Esophagus squamous epithelium (tissue), 4 donors: ENCODE results near the gene RPP30.

ENCODE experiments used
- POLR2A ChIP-seq, 4 donors: fragments of 450-650 bp; IDR thresholded peaks; one replicate each; pipeline ENCODE4 v1.6.1; 2017; ENCODE audit warnings: antibody characterized with exemption in 4 of 4, mild to moderate bottlenecking in 4 of 4, moderate library complexity in 3 of 4
- TF ChIP-seq, protein P1 (sequence below), 6 experiments: fragments of 450-650 bp in 4 of 6; fragments of 200-600 bp in 2 of 6; sonication (generic) in 2 of 6; IDR thresholded peaks; one replicate each; pipeline ENCODE4 v1.5.1; 2016 to 2019; ENCODE audit warnings: antibody characterized with exemption in 6 of 6, mild to moderate bottlenecking in 4 of 6, moderate library complexity in 4 of 6

DNA sequence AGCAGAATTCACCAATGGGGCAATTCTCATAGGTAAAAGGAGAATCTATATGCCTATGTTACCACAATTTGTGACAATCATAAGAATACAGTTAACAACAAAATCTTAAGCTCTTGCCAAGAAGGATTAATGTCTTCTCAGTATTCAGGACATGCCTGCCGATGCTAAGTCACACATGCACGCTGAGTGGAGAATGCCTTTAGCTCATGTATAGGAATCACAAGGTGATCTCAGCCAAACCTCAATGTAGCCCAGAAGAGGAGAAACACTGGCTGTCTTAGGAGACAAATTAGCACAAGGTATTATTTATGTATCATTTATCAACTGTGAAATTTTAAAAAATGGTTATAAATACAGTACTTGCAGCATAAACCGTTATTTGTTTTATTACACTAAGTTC is 16.6 kb upstream of the RPP30 start:
- TF ChIP-seq, protein P1, sequence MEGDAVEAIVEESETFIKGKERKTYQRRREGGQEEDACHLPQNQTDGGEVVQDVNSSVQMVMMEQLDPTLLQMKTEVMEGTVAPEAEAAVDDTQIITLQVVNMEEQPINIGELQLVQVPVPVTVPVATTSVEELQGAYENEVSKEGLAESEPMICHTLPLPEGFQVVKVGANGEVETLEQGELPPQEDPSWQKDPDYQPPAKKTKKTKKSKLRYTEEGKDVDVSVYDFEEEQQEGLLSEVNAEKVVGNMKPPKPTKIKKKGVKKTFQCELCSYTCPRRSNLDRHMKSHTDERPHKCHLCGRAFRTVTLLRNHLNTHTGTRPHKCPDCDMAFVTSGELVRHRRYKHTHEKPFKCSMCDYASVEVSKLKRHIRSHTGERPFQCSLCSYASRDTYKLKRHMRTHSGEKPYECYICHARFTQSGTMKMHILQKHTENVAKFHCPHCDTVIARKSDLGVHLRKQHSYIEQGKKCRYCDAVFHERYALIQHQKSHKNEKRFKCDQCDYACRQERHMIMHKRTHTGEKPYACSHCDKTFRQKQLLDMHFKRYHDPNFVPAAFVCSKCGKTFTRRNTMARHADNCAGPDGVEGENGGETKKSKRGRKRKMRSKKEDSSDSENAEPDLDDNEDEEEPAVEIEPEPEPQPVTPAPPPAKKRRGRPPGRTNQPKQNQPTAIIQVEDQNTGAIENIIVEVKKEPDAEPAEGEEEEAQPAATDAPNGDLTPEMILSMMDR (IDR thresholded peaks at IDR 0.05): no peak
- no peak for TF ChIP-seq POLR2A (IDR thresholded peaks at IDR 0.05)
